ENCODE measurements around the gene LILRA1.
"Not testable (repeated sequence)": the region's sequence is repeated elsewhere in the genome, so short reads cannot be mapped to it uniquely, and the experiment has no call there.

LILRA1 gene

GRCh38 chr19:54593445-54593844 is at the start of gene LILRA1:
Gene LILRA1 (plus strand): TSS chr19:54593632. CDS start chr19:54594245, 613 bp downstream.
- DNase-seq: not testable (repeated sequence)

- no peak for DNase-seq
Measured at GRCh38 chr19:54548806-54549205, 44.6 kb upstream of the LILRA1 start.

- no peak for DNase-seq
Measured at GRCh38 chr19:54549224-54549623, 44.2 kb upstream of the LILRA1 start.

GRCh38 chr19:54551293-54551692 is 42.1 kb upstream of the LILRA1 start:
- DNase-seq: no peak

- no peak for DNase-seq
Measured at GRCh38 chr19:54551950-54552912, 41.2 kb upstream of the LILRA1 start.

- no peak for DNase-seq
Measured at GRCh38 chr19:54552913-54553310, 40.5 kb upstream of the LILRA1 start.

- no peak for DNase-seq
Measured at GRCh38 chr19:54554006-54554405, 39.4 kb upstream of the LILRA1 start.

- DNase-seq: no peak
Measured at GRCh38 chr19:54554896-54555295, 38.5 kb upstream of the LILRA1 start.

GRCh38 chr19:54556194-54556593 is 37.2 kb upstream of the LILRA1 start:
- no peak for DNase-seq

- DNase-seq: no peak
Measured at GRCh38 chr19:54558339-54558738, 35.1 kb upstream of the LILRA1 start.

- DNase-seq: no peak
Measured at GRCh38 chr19:54560881-54561385, 32.5 kb upstream of the LILRA1 start.

- DNase-seq: no peak
Measured at GRCh38 chr19:54561840-54562239, 31.6 kb upstream of the LILRA1 start.

GRCh38 chr19:54563206-54563605 is 30.2 kb upstream of the LILRA1 start:
- DNase-seq: not testable (repeated sequence)

GRCh38 chr19:54570316-54570715 is 23.1 kb upstream of the LILRA1 start:
- DNase-seq: no peak

- not testable (repeated sequence) for DNase-seq
Measured at GRCh38 chr19:54571715-54572615, 21.5 kb upstream of the LILRA1 start.

- no peak for DNase-seq
Measured at GRCh38 chr19:54572696-54573311, 20.6 kb upstream of the LILRA1 start.

GRCh38 chr19:54573330-54573872 is 20.0 kb upstream of the LILRA1 start, which contains the start of gene LILRA2:
Gene LILRA2 (plus strand): TSS chr19:54573790. CDS start chr19:54573879, 89 bp downstream.
- DNase-seq: no peak

- DNase-seq: no peak
Measured at GRCh38 chr19:54574051-54574450, 19.4 kb upstream of the LILRA1 start.

GRCh38 chr19:54574527-54575056 is 18.8 kb upstream of the LILRA1 start:
- DNase-seq: no peak

GRCh38 chr19:54575205-54575604 is 18.2 kb upstream of the LILRA1 start:
- DNase-seq: not testable (repeated sequence)

GRCh38 chr19:54576411-54576976 is 16.9 kb upstream of the LILRA1 start:
- DNase-seq: no peak

GRCh38 chr19:54577334-54577733 is 16.1 kb upstream of the LILRA1 start:
- DNase-seq: no peak

Data from T1000 (cell line).